Thyroid gland (tissue), 4 donors: Measurements from ENCODE around the gene NUDCD3.

ENCODE experiments used
- POLR2A ChIP-seq, 2 donors: fragments of 450-650 bp; IDR thresholded peaks; one replicate each; pipeline ENCODE4 v1.6.1; 2017; ENCODE audit warnings: antibody characterized with exemption in 2 of 2, mild to moderate bottlenecking in 2 of 2, moderate library complexity in 1 of 2
- TF ChIP-seq, protein P1 (sequence below), 6 experiments: fragments of 200-600 bp in 3 of 6; fragments of 450-650 bp in 3 of 6; sonication (generic) in 3 of 6; IDR thresholded peaks; one replicate each; pipeline ENCODE4 v1.5.1; 2016 to 2019; ENCODE audit warnings: antibody characterized with exemption in 6 of 6, mild to moderate bottlenecking in 2 of 6, inconsistent platforms in 1 of 6, moderate library complexity in 1 of 6

DNA sequence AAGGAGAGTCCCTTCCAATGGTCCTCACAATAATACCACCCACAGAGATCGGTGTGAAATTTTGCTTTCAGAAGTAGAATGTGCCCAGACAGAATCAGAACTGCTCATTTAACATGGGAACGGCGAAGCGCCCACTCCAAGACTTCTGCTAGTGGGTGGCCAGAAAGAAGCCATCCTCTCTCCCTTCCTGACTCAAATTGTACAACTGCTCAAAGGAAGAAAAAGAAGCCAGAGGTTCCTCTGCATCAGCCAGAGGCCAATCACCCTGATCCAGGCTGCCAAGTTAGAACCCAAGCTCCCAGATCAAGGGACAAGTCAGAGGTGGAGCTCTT is 23.3 kb downstream of the NUDCD3 start:
- TF ChIP-seq, protein P1, sequence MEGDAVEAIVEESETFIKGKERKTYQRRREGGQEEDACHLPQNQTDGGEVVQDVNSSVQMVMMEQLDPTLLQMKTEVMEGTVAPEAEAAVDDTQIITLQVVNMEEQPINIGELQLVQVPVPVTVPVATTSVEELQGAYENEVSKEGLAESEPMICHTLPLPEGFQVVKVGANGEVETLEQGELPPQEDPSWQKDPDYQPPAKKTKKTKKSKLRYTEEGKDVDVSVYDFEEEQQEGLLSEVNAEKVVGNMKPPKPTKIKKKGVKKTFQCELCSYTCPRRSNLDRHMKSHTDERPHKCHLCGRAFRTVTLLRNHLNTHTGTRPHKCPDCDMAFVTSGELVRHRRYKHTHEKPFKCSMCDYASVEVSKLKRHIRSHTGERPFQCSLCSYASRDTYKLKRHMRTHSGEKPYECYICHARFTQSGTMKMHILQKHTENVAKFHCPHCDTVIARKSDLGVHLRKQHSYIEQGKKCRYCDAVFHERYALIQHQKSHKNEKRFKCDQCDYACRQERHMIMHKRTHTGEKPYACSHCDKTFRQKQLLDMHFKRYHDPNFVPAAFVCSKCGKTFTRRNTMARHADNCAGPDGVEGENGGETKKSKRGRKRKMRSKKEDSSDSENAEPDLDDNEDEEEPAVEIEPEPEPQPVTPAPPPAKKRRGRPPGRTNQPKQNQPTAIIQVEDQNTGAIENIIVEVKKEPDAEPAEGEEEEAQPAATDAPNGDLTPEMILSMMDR (IDR thresholded peaks at IDR 0.05) = no peak
- TF ChIP-seq POLR2A (IDR thresholded peaks at IDR 0.05) = no peak
